GM13976 (cell line): ENCODE data around the gene NRARP.

Source experiments
- DNase-seq: peaks from one replicate; pipeline ENCODE4 v3.0.0; 2012; ENCODE audit warnings: low spot score
- in situ Hi-C: fragments of 300-500 bp; cut with MboI; formaldehyde crosslinking; loops from one replicate; pipeline ENCODE4 v1.12.0; 2022; ENCODE audit warnings: low sequenced_read_pairs, mixed read lengths, inconsistent platforms; ENCODE audit not compliant: unreplicated experiment
- TF ChIP-seq, protein P1 (sequence below): IDR thresholded peaks from 2 replicates; pipeline ENCODE4 v1.5.1; 2012; ENCODE audit warnings: borderline replicate concordance, mild to moderate bottlenecking; ENCODE audit not compliant: insufficient read depth; ENCODE audit errors: extremely low read depth, missing control alignments, control extremely low read depth

The NRARP gene

DNA sequence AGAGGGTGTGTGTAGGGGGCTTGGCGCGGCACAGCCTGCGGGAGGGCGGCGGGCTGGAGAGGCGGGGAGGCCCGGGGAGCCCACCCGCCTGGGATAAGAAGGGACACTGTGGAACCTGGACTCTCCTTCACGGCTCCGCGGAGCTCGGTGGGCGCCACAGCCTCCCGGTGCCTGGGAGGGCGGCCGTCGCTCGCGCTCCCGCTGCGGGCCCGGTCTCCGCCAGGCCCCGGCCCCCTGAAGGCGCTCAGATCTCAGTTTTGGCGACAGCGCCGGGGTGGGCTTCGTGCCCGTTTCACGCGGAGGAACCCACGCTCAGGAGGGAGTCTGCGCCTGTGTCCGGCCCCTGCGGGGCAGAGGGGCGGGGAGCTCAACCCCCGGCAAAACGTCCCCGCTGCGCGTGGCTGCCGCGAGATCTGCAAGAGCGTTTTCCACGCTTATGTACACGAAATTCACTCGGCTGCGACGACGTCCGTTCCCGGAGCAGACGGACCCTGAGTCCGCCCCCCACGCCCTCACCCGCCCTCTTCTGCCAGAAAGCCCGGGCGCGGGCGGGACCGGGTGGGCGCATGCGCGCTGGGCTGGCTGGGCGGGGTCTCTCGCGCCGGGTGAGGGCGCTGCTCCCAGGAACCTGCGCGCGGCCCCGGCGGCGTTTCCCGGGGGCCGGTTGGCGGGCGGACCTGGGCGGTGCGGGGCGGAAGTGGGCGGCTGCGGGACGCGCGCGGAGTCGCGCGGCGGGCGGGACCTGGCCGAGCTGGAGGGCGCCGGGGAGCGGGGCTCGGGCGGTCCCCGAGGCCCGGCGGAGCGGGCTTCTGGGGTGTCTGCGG, 47.2 kb downstream of the NRARP start, which contains the start of gene NELFB:
Gene NELFB, plus strand, starts transcription at position 704 of the 824 bp plus-strand sequence.
- TF ChIP-seq, protein P1, sequence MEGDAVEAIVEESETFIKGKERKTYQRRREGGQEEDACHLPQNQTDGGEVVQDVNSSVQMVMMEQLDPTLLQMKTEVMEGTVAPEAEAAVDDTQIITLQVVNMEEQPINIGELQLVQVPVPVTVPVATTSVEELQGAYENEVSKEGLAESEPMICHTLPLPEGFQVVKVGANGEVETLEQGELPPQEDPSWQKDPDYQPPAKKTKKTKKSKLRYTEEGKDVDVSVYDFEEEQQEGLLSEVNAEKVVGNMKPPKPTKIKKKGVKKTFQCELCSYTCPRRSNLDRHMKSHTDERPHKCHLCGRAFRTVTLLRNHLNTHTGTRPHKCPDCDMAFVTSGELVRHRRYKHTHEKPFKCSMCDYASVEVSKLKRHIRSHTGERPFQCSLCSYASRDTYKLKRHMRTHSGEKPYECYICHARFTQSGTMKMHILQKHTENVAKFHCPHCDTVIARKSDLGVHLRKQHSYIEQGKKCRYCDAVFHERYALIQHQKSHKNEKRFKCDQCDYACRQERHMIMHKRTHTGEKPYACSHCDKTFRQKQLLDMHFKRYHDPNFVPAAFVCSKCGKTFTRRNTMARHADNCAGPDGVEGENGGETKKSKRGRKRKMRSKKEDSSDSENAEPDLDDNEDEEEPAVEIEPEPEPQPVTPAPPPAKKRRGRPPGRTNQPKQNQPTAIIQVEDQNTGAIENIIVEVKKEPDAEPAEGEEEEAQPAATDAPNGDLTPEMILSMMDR = no peak
- in situ Hi-C loops = no loop called here
- DNase-seq = peak; percentile 100

DNA sequence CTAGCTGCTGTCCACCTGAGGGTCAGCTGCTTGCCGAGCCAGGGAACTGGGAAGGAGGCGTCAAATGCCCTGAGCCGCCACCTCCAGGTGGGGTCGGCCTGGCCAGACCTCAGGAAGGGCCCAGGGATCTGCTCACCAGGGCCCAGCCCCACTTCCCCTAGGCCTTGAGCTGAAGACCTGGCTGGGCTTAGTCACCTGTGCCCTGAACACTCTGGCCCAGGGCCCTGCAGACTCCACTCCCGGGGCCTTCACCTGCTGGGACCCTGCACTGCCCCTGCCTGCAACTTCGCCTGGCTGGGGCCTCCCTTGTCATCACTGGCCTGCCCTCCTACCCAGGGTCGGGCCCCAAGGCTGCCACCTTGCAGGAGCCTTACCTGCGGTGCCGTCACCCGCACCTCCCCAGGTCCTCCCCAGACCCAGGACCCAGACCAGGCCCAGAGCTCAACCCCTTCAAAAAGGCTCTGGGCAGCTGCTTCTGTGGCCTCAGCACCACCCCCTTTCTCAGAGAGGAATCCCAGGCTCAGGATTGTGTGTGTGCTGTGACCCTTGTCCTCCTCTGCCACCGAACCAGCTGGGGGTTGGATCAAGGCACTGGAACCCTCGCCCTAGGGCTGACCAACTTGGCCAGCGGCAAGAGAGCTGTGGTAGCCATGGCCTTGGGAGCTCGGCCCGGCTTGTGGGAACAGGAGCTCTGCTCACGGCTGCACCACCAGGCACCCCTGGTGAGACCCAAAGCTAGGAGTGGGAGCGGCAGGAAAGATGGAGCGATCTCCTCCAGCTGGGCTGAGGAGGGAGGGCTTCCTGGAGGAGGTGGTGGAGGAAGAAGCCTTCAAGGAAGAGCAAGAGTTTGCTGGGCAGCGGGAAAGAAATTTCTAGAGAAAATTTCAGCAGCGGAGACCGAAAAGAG, 48.1 kb downstream of the NRARP start:
- DNase-seq = no peak
- in situ Hi-C loops = no loop called here
- TF ChIP-seq, protein P1 = no peak

DNA sequence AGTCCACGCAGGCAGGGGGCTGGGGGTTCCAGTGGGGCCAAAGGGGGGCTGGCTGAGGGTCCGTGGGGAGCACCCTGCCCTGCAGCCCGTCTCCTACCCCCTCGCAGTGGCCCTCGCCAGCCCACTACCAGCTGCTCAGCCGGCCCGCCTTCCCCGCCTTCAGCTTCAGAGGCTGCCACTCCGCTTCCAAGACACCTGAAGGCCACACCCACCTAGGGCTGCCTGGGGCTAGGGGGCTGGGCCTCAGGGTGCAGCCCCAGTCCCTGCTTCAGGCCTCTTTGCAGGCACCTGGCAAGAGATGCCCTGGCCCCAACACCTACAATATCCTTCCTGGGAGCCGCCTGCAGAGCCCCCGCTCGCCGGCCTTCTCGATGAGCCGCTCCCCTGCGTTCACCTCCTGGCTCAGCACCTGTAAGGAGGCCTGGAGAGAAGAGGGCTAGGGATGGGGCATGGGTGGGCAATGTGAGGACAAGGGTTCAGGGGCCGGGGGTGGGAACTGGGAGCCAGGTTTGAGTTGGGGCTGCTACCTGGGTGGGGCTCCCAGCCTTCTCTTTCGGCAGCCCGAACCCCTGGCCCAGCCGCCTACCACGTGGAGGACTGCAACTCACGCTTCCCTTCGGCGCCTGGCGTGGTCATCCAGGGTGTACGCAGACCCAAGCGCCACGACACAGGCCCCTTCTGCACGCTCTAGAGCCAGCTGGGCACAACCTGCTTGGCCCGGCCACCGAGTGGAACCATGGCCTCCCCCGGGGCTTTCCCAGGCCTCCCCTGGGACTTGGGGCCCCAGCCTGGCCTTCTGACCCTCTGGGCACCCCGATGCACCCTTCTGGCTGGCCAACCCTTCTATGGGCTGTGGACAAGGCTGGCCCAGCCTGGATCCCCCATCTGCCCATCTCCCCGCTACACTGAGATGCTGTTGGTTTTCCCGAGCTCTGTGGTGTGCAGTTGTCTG, 49.2 kb downstream of the NRARP start:
- in situ Hi-C loops = no loop called here
- TF ChIP-seq, protein P1 = no peak
- no peak for DNase-seq

DNA sequence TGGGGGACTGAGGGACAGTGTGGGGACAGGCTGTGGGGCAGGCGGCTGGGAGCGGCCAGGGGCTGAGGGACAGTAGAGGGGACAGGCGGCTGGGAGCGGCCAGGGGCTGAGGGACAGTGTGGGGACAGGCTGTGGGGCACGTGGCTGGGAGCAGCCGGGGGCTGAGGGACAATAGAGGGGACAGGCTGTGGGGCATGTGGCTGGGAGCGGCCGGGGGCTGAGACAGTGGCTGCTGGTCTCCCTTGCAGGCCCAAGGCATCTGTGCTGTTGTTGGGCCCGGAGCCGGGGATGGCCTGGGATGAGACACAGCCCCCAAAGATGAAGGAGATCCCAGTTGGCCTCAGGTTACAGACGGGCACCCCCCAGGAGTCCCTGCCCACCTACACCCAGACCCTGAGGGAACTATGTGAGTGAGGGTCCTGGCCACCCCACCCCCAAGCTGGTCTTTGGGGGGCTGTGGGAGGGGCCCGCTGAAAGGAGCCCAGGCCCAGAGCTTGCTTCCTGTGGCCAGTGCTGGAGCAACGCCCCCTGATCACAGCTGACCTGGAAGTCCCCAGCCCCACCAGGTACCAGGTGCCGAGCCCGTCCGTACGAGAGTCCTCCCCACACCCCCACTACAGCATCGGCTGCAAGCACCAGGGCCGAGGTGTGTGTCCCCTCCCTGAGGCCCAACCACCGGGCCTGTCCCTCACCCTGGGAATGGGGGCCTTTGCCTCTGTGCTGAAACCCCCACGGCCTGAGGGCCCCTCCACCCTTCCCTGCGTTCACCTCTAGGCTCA, 50.4 kb downstream of the NRARP start:
- in situ Hi-C loops = no loop called here
- DNase-seq = no peak
- TF ChIP-seq, protein P1 = no peak

- TF ChIP-seq, protein P1 = no peak
- in situ Hi-C loops = no loop called here
- DNase-seq = no peak
Observed at GRCh38 chr9:137251194-137251461, 50.9 kb downstream of the NRARP start, which contains the start of gene STPG3. STPG3 (plus strand) TSS chr9:137251286; CDS start chr9:137251287, 1 bp downstream.
